ENCODE measurements around the gene FARP1.

FARP1 gene

GRCh38 chr13:98289339-98289945 lies 146.5 kb downstream of the FARP1 start:
- no peak for DNase-seq

- no peak for DNase-seq
These were observed 147.4 kb downstream of the FARP1 start for GRCh38 chr13:98290261-98290660.

- no peak for DNase-seq
These were observed 148.8 kb downstream of the FARP1 start for GRCh38 chr13:98291658-98292057.

GRCh38 chr13:98293103-98293502 lies 150.2 kb downstream of the FARP1 start:
- DNase-seq = no peak

GRCh38 chr13:98293570-98294142 lies 150.8 kb downstream of the FARP1 start:
- no peak for DNase-seq

GRCh38 chr13:98295371-98295770 lies 152.5 kb downstream of the FARP1 start:
- no peak for DNase-seq

GRCh38 chr13:98297051-98297450 lies 154.2 kb downstream of the FARP1 start:
- DNase-seq = no peak

- no peak for DNase-seq
These were observed 154.9 kb downstream of the FARP1 start for GRCh38 chr13:98297745-98298144.

- no peak for DNase-seq
These were observed 155.7 kb downstream of the FARP1 start for GRCh38 chr13:98298599-98298998.

GRCh38 chr13:98299235-98299965 lies 156.5 kb downstream of the FARP1 start:
- DNase-seq = no peak

- no peak for DNase-seq
These were observed 157.1 kb downstream of the FARP1 start for GRCh38 chr13:98299966-98300350.

GRCh38 chr13:98300956-98301641 lies 158.2 kb downstream of the FARP1 start:
- DNase-seq = no peak

GRCh38 chr13:98301721-98302120 lies 158.8 kb downstream of the FARP1 start:
- DNase-seq = no peak

- no peak for DNase-seq
These were observed 161.0 kb downstream of the FARP1 start for GRCh38 chr13:98303858-98304257.

GRCh38 chr13:98305670-98306069 lies 162.8 kb downstream of the FARP1 start:
- DNase-seq = no peak

- DNase-seq = no peak
These were observed 164.7 kb downstream of the FARP1 start for GRCh38 chr13:98307463-98308085.

GRCh38 chr13:98308086-98308911 lies 165.4 kb downstream of the FARP1 start:
- no peak for DNase-seq

- no peak for DNase-seq
These were observed 166.9 kb downstream of the FARP1 start for GRCh38 chr13:98309569-98310335.

GRCh38 chr13:98310485-98311199 lies 167.7 kb downstream of the FARP1 start:
- DNase-seq = no peak

GRCh38 chr13:98311200-98311548 lies 168.3 kb downstream of the FARP1 start:
- DNase-seq = no peak

- DNase-seq = no peak
These were observed 169.7 kb downstream of the FARP1 start for GRCh38 chr13:98312606-98313005.

Data from activated CD8-positive, alpha-beta memory T cell treated with anti-CD3 and anti-CD28 coated beads, Interleukin-2, amount 50 U/mL, for 48 hours (primary cell).